WTC11 (cell line): Measurements from ENCODE around the gene RNF125. TPM values are rescaled to one million over a fixed set of nuclear protein-coding genes. Genes with fewer than 3 reads are reported as not detected.

ENCODE experiments used
- ATAC-seq: fragments of 200-7000 bp; cut with Tn5 transposase; 2 replicates; pipeline ENCODE4 v1.10.0; 2021; ENCODE audit warnings: mild to moderate bottlenecking, moderate library complexity
- CTCF ChIA-PET: fragments of 300-600 bp; sonication (Branson Sonifier 250); formaldehyde crosslinking; loops from one replicate; lab custom pipeline; 2021; ENCODE audit warnings: antibody characterized with exemption; lab: Charles Lee
- POLR2A ChIA-PET: fragments of 350-600 bp; sonication (Branson Sonifier 250); formaldehyde crosslinking; loops from one replicate; lab custom pipeline; 2021; ENCODE audit warnings: antibody characterized with exemption; lab: Charles Lee
- DNase-seq: peaks from one replicate; pipeline ENCODE4 v3.0.0; 2021; ENCODE audit warnings: low spot score
- H3K27ac Mint-ChIP-seq: 2 replicates; pipeline ENCODE4 v1.8.0; 2021; ENCODE audit warnings: mixed read lengths
- H3K27me3 Mint-ChIP-seq: 2 replicates; pipeline ENCODE4 v1.8.0; 2021; ENCODE audit warnings: low read depth, mild to moderate bottlenecking, moderate library complexity, mixed read lengths
- H3K36me3 Mint-ChIP-seq: 2 replicates; pipeline ENCODE4 v1.8.0; 2021; ENCODE audit warnings: mixed read lengths
- H3K4me1 Mint-ChIP-seq: 2 replicates; pipeline ENCODE4 v1.8.0; 2022; ENCODE audit warnings: mixed read lengths
- H3K4me3 Mint-ChIP-seq: 2 replicates; pipeline ENCODE4 v1.8.0; 2021; ENCODE audit warnings: mild to moderate bottlenecking, moderate library complexity, mixed read lengths
- H3K9me3 Mint-ChIP-seq: 2 replicates; pipeline ENCODE4 v1.8.0; 2021; ENCODE audit warnings: mixed read lengths
- ARID4B ChIP-seq: sonication (generic); formaldehyde crosslinking; IDR thresholded peaks from 2 replicates; pipeline ENCODE4 v1.8.0; 2023; ENCODE audit warnings: missing genetic modification reagents, mild to moderate bottlenecking, borderline replicate concordance
- CREM ChIP-seq: sonication (generic); formaldehyde crosslinking; IDR thresholded peaks from 2 replicates; pipeline ENCODE4 v1.8.1; 2022; ENCODE audit warnings: mild to moderate bottlenecking, missing genetic modification reagents, moderate library complexity
- E2F4 ChIP-seq: sonication (generic); formaldehyde crosslinking; IDR thresholded peaks from 2 replicates; pipeline ENCODE4 v1.8.1; 2022; ENCODE audit warnings: low read depth, mild to moderate bottlenecking, moderate library complexity, missing genetic modification reagents, borderline replicate concordance
- E2F5 ChIP-seq: sonication (generic); formaldehyde crosslinking; IDR thresholded peaks from 2 replicates; pipeline ENCODE4 v1.8.1; 2022; ENCODE audit warnings: mild to moderate bottlenecking, moderate library complexity, missing genetic modification reagents
- ELF4 ChIP-seq: sonication (generic); formaldehyde crosslinking; IDR thresholded peaks from 2 replicates; pipeline ENCODE4 v1.8.1; 2022; ENCODE audit warnings: low read depth, mild to moderate bottlenecking, moderate library complexity, missing genetic modification reagents
- ESRRA ChIP-seq: sonication (generic); formaldehyde crosslinking; IDR thresholded peaks from 2 replicates; pipeline ENCODE4 v1.8.1; 2022; ENCODE audit warnings: mild to moderate bottlenecking, missing genetic modification reagents, borderline replicate concordance
- FOXK1 ChIP-seq: sonication (generic); formaldehyde crosslinking; IDR thresholded peaks from 2 replicates; pipeline ENCODE4 v1.8.0; 2022; ENCODE audit warnings: mild to moderate bottlenecking, moderate library complexity, missing genetic modification reagents
- HMGA2 ChIP-seq: fragments of 250-450 bp; sonication (Bioruptor Pico); IDR thresholded peaks from 2 replicates; pipeline ENCODE4 v1.4.0; 2021; ENCODE audit warnings: mild to moderate bottlenecking, moderate library complexity
- HMGXB4 ChIP-seq: sonication (generic); formaldehyde crosslinking; IDR thresholded peaks from 2 replicates; pipeline ENCODE4 v1.8.1; 2023; ENCODE audit warnings: mild to moderate bottlenecking, moderate library complexity, missing genetic modification reagents
- KAT7 ChIP-seq: sonication (generic); formaldehyde crosslinking; IDR thresholded peaks from 2 replicates; pipeline ENCODE4 v1.8.1; 2023; ENCODE audit warnings: missing genetic modification reagents, mild to moderate bottlenecking, borderline replicate concordance
- MAX ChIP-seq: sonication (generic); formaldehyde crosslinking; IDR thresholded peaks from 2 replicates; pipeline ENCODE4 v1.8.0; 2022; ENCODE audit warnings: mild to moderate bottlenecking, missing genetic modification reagents
- NFE2L1 ChIP-seq: sonication (generic); formaldehyde crosslinking; IDR thresholded peaks from 2 replicates; pipeline ENCODE4 v1.8.1; 2023; ENCODE audit warnings: missing genetic modification reagents
- NFYB ChIP-seq: sonication (generic); formaldehyde crosslinking; conservative IDR thresholded peaks from 2 replicates; pipeline ENCODE4 v1.8.0; 2022; ENCODE audit warnings: low read depth, missing genetic modification reagents
- SP1 ChIP-seq: sonication (generic); formaldehyde crosslinking; conservative IDR thresholded peaks from 2 replicates; pipeline ENCODE4 v1.8.1; 2022; ENCODE audit warnings: missing genetic modification reagents
- TEAD1 ChIP-seq: sonication (generic); formaldehyde crosslinking; IDR thresholded peaks from 2 replicates; pipeline ENCODE4 v1.8.0; 2022; ENCODE audit warnings: mild to moderate bottlenecking, missing genetic modification reagents
- TP53 ChIP-seq: sonication (generic); formaldehyde crosslinking; IDR thresholded peaks from 2 replicates; pipeline ENCODE4 v1.8.1; 2023; ENCODE audit warnings: mild to moderate bottlenecking, missing genetic modification reagents
- USF1 ChIP-seq: sonication (generic); formaldehyde crosslinking; IDR thresholded peaks from 2 replicates; pipeline ENCODE4 v1.8.0; 2022; ENCODE audit warnings: mild to moderate bottlenecking, missing genetic modification reagents
- ZNF317 ChIP-seq: sonication (generic); formaldehyde crosslinking; IDR thresholded peaks from 2 replicates; pipeline ENCODE4 v1.8.1; 2023; ENCODE audit warnings: low read depth, mild to moderate bottlenecking, moderate library complexity, missing genetic modification reagents, borderline replicate concordance
- ZNF416 ChIP-seq: fragments of 250-450 bp; sonication (Bioruptor Pico); IDR thresholded peaks from 2 replicates; pipeline ENCODE4 v1.9.0; 2021; ENCODE audit warnings: mild to moderate bottlenecking, inconsistent platforms
- ZNF532 ChIP-seq: fragments of 250-450 bp; sonication (Bioruptor Pico); IDR thresholded peaks from 2 replicates; pipeline ENCODE4 v1.9.0; 2021; ENCODE audit warnings: mild to moderate bottlenecking, borderline replicate concordance
- total RNA-seq: library from RNA; stranded (reverse); gene quantifications from 3 replicates; pipeline ENCODE4 v1.2.3, GENCODE V29; 2021

RNF125 gene
- total RNA-seq, 1 experiment from 2014 or later: 14.9 TPM

- TF ChIP-seq HMGXB4 (peak; percentile 60), ZNF317 (CRISPR knock-in tag) (0 out of 2 replicates have a peak, but pooled peaks have one; percentile 18), E2F5 (CRISPR knock-in tag) (0 out of 2 replicates have a peak, but pooled peaks have one; percentile 55), KAT7 (0 out of 2 replicates have a peak, but pooled peaks have one; percentile 42), FOXK1 (CRISPR knock-in tag) (peak; percentile 67; the same call in 1 of the 2 replicates), USF1 (CRISPR knock-in tag) (peak; percentile 21; the same call in 1 of the 2 replicates), ARID4B (no peak; the same call in 1 of the 2 replicates), TEAD1 (CRISPR knock-in tag) (peak; percentile 58; the same call in 1 of the 2 replicates), SP1 (CRISPR knock-in tag) (peak; percentile 95), HMGA2 (CRISPR knock-in tag) (no peak), TP53 (0 out of 2 replicates have a peak, but pooled peaks have one; percentile 16), ELF4 (CRISPR knock-in tag) (0 out of 2 replicates have a peak, but pooled peaks have one; percentile 73), NFYB (CRISPR knock-in tag) (0 out of 2 replicates have a peak, but pooled peaks have one; percentile 16), E2F4 (CRISPR knock-in tag) (no peak), NFE2L1 (CRISPR knock-in tag) (peak; percentile 26; the same call in 1 of the 2 replicates), MAX (peak; percentile 77)
These were observed 73.9 kb downstream of the RNF125 start (continued) for GRCh38 chr18:32092422-32093101.

- no peaks in the 10 kb centered on the region for H3K27me3 Mint-ChIP-seq
- ATAC-seq: no peak
- no peaks in the 10 kb centered on the region for H3K9me3 Mint-ChIP-seq
- H3K4me3 Mint-ChIP-seq: peak overlapping the region; percentile 92
- peaks cover 32% of the 10 kb centered on the region for H3K4me1 Mint-ChIP-seq
- ChIA-PET CTCF (interaction anchor here (1.1 kb wide), 1 partner anchor 103 kb away, joined by 4 read pairs; no protein-coding TSS in a partner anchor), POLR2A (interaction anchor here (2.0 to 2.6 kb wide), 2 partner anchors 74 to 150 kb away, joined by 10 to 15 read pairs; partner anchors contain the start of genes RNF125 and TRAPPC8)
- peak; percentile 52 for DNase-seq
- peak overlapping the region; percentile 14; the same call in 1 of the 2 replicates for H3K27ac Mint-ChIP-seq
- peaks cover 13% of the 10 kb centered on the region for H3K36me3 Mint-ChIP-seq
- TF ChIP-seq CREM (CRISPR knock-in tag) (no peak), ZNF416 (CRISPR knock-in tag) (no peak), ESRRA (CRISPR knock-in tag) (no peak), E2F4 (CRISPR knock-in tag) (0 out of 2 replicates have a peak, but pooled peaks have one; percentile 18), ZNF532 (no peak)
These were observed 74.5 kb downstream of the RNF125 start for GRCh38 chr18:32093102-32093511.
